ENCODE data around the gene OR2Z1. TPM values are rescaled to one million over a fixed set of nuclear protein-coding genes. Genes with fewer than 3 reads are reported as not detected.

The OR2Z1 gene
- total and polyA plus RNA-seq, 2 donors from 2014 or later, result not detected

DNA sequence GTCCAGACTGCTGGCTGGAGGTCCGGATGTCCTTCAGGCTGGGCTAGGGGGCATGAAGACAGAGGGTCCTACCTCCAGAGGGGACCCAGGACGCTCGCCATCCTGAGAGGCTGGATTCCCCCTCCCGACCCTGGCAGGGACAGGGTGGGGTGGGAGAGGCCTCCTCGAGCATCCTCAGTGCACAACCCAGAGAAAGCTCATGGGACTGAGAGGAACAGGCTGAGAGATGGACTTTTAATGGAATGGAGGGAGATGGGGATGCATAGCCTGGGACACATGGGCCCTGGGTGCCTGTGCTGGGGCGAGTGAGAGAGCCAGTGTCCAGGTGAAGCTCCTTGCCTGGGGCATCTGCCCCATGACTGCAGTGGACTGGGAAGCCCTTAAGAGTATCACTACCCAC is 25.9 kb upstream of the OR2Z1 start:
- Histone ChIP-seq H3K27ac (ENCODE audit: low read depth in 2 of 2, low read length in 2 of 2) (no peak overlapping the region), H3K36me3 (ENCODE audit: control insufficient read depth in 2 of 3, insufficient read depth in 3 of 3, low read length in 3 of 3) (no peaks in the 10 kb centered on the region), H3K4me1 (ENCODE audit: control insufficient read depth in 2 of 3, insufficient read depth in 2 of 3, low read depth in 1 of 3, low read length in 3 of 3) (no peaks in the 10 kb centered on the region), H3K9ac (ENCODE audit: low read length in 3 of 3) (no peak overlapping the region), H3K4me3 (ENCODE audit: low read length in 3 of 3) (no peak overlapping the region), H3K27me3 (ENCODE audit: control insufficient read depth, insufficient read depth, low read length) (no peaks in the 10 kb centered on the region), H3K9me3 (ENCODE audit: control insufficient read depth in 2 of 3, insufficient read depth in 1 of 3, low read length in 3 of 3) (no peaks in the 10 kb centered on the region)
- DNase-seq (no peak), FAIRE-seq (no peak)
- intact Hi-C loops (cut with DNase I), result no loop called here
- TF ChIP-seq, protein P1, sequence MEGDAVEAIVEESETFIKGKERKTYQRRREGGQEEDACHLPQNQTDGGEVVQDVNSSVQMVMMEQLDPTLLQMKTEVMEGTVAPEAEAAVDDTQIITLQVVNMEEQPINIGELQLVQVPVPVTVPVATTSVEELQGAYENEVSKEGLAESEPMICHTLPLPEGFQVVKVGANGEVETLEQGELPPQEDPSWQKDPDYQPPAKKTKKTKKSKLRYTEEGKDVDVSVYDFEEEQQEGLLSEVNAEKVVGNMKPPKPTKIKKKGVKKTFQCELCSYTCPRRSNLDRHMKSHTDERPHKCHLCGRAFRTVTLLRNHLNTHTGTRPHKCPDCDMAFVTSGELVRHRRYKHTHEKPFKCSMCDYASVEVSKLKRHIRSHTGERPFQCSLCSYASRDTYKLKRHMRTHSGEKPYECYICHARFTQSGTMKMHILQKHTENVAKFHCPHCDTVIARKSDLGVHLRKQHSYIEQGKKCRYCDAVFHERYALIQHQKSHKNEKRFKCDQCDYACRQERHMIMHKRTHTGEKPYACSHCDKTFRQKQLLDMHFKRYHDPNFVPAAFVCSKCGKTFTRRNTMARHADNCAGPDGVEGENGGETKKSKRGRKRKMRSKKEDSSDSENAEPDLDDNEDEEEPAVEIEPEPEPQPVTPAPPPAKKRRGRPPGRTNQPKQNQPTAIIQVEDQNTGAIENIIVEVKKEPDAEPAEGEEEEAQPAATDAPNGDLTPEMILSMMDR (IDR thresholded peaks at IDR 0.05; ENCODE audit: borderline replicate concordance, extremely low read depth, insufficient read depth), result no peak

DNA sequence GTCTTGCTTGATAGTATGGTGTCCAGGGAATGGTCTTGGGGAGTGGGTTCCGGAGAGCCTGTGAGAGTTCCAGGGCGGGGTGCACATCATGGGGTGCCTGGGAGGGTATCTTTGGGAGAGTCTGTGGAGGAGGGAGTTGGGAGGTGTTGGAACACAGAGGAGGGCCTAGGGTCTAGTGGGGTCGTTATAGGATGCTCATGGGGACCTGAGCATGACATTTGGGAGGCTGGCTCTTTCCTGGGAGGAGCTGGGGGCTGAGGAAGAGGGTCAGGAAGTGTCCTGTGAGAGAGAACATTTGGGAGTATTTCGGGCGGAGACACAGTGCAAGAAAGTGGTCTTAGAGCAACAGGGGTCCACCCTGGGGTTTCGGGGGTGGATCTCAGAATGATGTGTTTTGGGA is 25.5 kb upstream of the OR2Z1 start:
- TF ChIP-seq, protein P1 (IDR thresholded peaks at IDR 0.05; ENCODE audit: borderline replicate concordance, extremely low read depth, insufficient read depth), result no peak
- Histone ChIP-seq H3K4me3 (ENCODE audit: low read length in 3 of 3) (no peak overlapping the region), H3K4me1 (ENCODE audit: control insufficient read depth in 2 of 3, insufficient read depth in 2 of 3, low read depth in 1 of 3, low read length in 3 of 3) (no peaks in the 10 kb centered on the region), H3K27ac (ENCODE audit: low read depth in 2 of 2, low read length in 2 of 2) (no peak overlapping the region), H3K9me3 (ENCODE audit: control insufficient read depth in 2 of 3, insufficient read depth in 1 of 3, low read length in 3 of 3) (no peaks in the 10 kb centered on the region), H3K27me3 (ENCODE audit: control insufficient read depth, insufficient read depth, low read length) (no peaks in the 10 kb centered on the region), H3K36me3 (ENCODE audit: control insufficient read depth in 2 of 3, insufficient read depth in 3 of 3, low read length in 3 of 3) (no peaks in the 10 kb centered on the region), H3K9ac (ENCODE audit: low read length in 3 of 3) (no peak overlapping the region)
- DNase-seq (no peak), FAIRE-seq (no peak)
- intact Hi-C loops (cut with DNase I), result no loop called here

DNA sequence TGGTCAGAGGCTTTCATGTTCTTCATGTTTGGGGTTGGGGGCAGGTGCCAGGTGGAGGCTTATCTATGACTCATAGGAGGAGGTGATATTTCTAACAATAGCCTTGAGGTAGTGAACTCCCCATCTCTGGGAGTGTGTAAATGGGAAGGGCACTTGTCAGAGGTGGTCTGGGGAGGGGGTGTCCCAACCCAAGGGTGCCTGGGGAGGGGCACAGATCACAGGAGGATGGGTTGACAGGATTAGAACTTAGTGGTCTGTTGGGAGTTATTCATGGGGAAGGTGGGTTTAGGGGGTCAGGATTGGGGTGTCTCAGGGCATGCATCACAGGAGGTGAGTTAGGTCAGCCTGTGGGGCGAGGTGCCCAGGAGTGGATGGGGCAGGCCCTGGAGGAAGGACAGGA is 24.4 kb upstream of the OR2Z1 start:
- Histone ChIP-seq H3K4me3 (ENCODE audit: low read length in 3 of 3) (no peak overlapping the region), H3K36me3 (ENCODE audit: control insufficient read depth in 2 of 3, insufficient read depth in 3 of 3, low read length in 3 of 3) (no peaks in the 10 kb centered on the region), H3K9me3 (ENCODE audit: control insufficient read depth in 2 of 3, insufficient read depth in 1 of 3, low read length in 3 of 3) (no peaks in the 10 kb centered on the region), H3K9ac (ENCODE audit: low read length in 3 of 3) (no peak overlapping the region), H3K27me3 (ENCODE audit: control insufficient read depth, insufficient read depth, low read length) (no peaks in the 10 kb centered on the region), H3K27ac (ENCODE audit: low read depth in 2 of 2, low read length in 2 of 2) (no peak overlapping the region), H3K4me1 (ENCODE audit: control insufficient read depth in 2 of 3, insufficient read depth in 2 of 3, low read depth in 1 of 3, low read length in 3 of 3) (no peaks in the 10 kb centered on the region)
- intact Hi-C loops (cut with DNase I), result no loop called here
- no peak for FAIRE-seq
- TF ChIP-seq, protein P1 (IDR thresholded peaks at IDR 0.05; ENCODE audit: borderline replicate concordance, extremely low read depth, insufficient read depth), result no peak
- DNase-seq, result no peak

Measured in kidney (tissue), 14 donors.